Loucy (cell line): ENCODE data around the gene GPI.

Source experiments
- CTCF ChIP-seq: fragments of 200-600 bp; sonication (generic); conservative IDR thresholded peaks from 2 replicates; pipeline ENCODE4 v1.5.1; 2014; ENCODE audit warnings: mild to moderate bottlenecking, antibody characterized with exemption, low read length
- EZH2phosphoT487 ChIP-seq: fragments of 200-600 bp; IDR thresholded peaks from 2 replicates; pipeline ENCODE4 v1.6.1; 2018; ENCODE audit warnings: antibody characterized with exemption, mild to moderate bottlenecking, moderate library complexity, borderline replicate concordance

DNA sequence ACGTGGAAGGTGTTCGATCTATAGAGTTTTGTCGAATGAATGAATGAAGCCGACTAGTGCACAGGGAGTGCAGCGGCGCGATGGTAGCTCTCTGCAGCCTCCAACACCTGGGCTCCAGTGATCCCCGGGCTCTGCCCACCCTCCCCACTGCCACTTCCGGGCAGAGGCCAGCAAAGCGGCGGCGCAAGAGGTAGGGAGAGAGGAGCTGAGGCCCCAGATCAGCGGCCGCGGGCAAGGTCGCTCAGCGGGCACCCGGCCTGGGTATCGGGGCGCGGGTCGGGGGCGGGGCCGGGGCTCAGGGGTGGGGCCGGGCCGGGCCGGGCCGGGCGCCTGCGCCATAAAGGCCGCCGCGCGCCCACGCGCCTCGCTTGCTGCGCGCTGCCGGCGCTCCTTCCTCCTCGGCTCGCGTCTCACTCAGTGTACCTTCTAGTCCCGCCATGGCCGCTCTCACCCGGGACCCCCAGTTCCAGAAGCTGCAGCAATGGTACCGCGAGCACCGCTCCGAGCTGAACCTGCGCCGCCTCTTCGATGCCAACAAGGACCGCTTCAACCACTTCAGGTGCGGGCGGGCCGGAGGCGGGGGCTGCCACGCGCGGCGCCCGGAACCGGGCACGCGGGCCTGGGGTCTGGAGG, at the start of gene GPI:
- TF ChIP-seq CTCF (no peak), EZH2phosphoT487 (no peak)
